Measurements from ENCODE around the gene CCDC136. TPM values are rescaled to one million over a fixed set of nuclear protein-coding genes. Genes with fewer than 3 reads are reported as not detected.

The CCDC136 gene
- total RNA-seq, 2 donors from 2014 or later: 46.0 to 51.2 TPM

DNA sequence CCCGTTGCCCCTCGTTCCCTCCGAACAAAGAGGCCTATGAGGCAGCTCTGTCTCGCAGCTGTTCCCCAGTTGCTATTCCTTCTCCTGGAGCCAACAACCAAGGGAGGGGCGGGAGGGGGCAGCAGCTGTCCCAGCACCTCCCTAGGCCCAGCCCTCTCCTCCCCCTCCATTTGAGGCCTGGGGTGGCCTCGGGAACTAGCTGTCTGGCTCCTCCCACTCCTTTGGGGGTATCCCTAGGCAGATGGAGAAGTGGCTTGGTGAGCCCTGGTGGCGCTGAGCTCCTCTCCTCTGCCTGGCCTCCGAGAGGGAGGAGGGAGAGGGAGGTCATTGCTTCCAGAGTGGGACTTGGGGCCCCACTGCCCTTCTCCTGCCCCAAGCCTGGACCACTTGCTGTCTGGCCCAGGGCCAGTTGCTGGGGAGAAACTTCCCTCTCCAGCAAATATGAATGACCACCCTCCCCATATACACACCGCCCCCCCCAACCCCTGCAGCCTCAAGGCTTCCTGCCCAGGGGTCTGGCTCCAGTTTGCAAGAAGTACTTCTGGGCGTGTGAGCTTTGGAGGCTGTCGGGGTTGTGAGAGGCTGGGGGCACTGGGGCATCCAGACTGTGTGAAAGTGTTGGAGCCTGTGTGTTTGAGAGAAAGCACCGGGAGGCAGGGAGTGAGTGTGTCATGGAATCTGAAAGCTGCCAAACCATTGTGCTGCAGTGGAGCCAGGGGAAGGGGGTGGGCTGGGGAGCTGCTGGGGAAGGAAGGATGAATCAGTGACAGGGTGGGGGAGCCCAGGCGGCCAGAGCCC, 41.6 kb downstream of the CCDC136 start:
- peak; percentile 79 for DNase-seq
- H3K27me3 ChIP-seq (ENCODE audit: control insufficient read depth, insufficient read depth, low read length, poor library complexity, severe bottlenecking): peaks cover 11% of the 10 kb centered on the region
- TF ChIP-seq CTCF (conservative IDR thresholded peaks at IDR 0.05): no peak
- peak overlapping the region; percentile 99 for H3K27ac ChIP-seq (ENCODE audit: low read depth, low read length)
- H3K9me3 ChIP-seq (ENCODE audit: control insufficient read depth, low read length): no peaks in the 10 kb centered on the region
- no peak overlapping the region for H3K9ac ChIP-seq (ENCODE audit: extremely low read depth, low read length, poor library complexity, severe bottlenecking)
- H3K4me3 Mint-ChIP-seq: peak overlapping the region; percentile 63
- H3K9me3 Mint-ChIP-seq: no peaks in the 10 kb centered on the region
- no peak overlapping the region for H3K27ac Mint-ChIP-seq
- H3K4me1 ChIP-seq (ENCODE audit: control insufficient read depth, insufficient read depth, low read length): peaks cover 7% of the 10 kb centered on the region
- H3K4me1 Mint-ChIP-seq: peaks cover 17% of the 10 kb centered on the region
- peaks cover 15% of the 10 kb centered on the region for H3K36me3 ChIP-seq (ENCODE audit: control insufficient read depth, insufficient read depth, low read length)
- peaks cover 34% of the 10 kb centered on the region for H3K27me3 Mint-ChIP-seq (ENCODE audit: insufficient read depth)
- peak overlapping the region; percentile 73 for H3K4me3 ChIP-seq (ENCODE audit: low read length)
- no peaks in the 10 kb centered on the region for H3K36me3 Mint-ChIP-seq (ENCODE audit: low read depth)
- 26 to 28% methylated on average over 5 to 13 of the region's 13 CpGs for WGBS, 2 experiments (ENCODE audit: insufficient coverage in 1 of 2, insufficient read length in 1 of 2)

- Histone ChIP-seq H3K27me3 (ENCODE audit: control insufficient read depth, insufficient read depth, low read length, poor library complexity, severe bottlenecking) (peaks cover 11% of the 10 kb centered on the region), H3K9me3 (ENCODE audit: control insufficient read depth, low read length) (no peaks in the 10 kb centered on the region), H3K4me1 (ENCODE audit: control insufficient read depth, insufficient read depth, low read length) (peaks cover 7% of the 10 kb centered on the region), H3K9ac (ENCODE audit: extremely low read depth, low read length, poor library complexity, severe bottlenecking) (no peak overlapping the region), H3K27ac (ENCODE audit: low read depth, low read length) (peak overlapping the region; percentile 99), H3K36me3 (ENCODE audit: control insufficient read depth, insufficient read depth, low read length) (peaks cover 15% of the 10 kb centered on the region), H3K4me3 (ENCODE audit: low read length) (no peak overlapping the region)
- H3K4me3 Mint-ChIP-seq: no peak overlapping the region
- peaks cover 16% of the 10 kb centered on the region for H3K4me1 Mint-ChIP-seq
- no peaks in the 10 kb centered on the region for H3K36me3 Mint-ChIP-seq (ENCODE audit: low read depth)
- no peak for TF ChIP-seq CTCF (conservative IDR thresholded peaks at IDR 0.05)
- no peak overlapping the region for H3K27ac Mint-ChIP-seq
- peaks cover 29% of the 10 kb centered on the region for H3K27me3 Mint-ChIP-seq (ENCODE audit: insufficient read depth)
- no peak for DNase-seq
- WGBS, 2 experiments (ENCODE audit: insufficient coverage in 1 of 2, insufficient read length in 1 of 2): 36% methylated on average over 2 of the region's 4 CpGs; no CpG with 5 or more reads in 1 of the 2 experiments
- H3K9me3 Mint-ChIP-seq: no peaks in the 10 kb centered on the region
Measured at GRCh38 chr7:128833946-128834325, 42.2 kb downstream of the CCDC136 start.

DNA sequence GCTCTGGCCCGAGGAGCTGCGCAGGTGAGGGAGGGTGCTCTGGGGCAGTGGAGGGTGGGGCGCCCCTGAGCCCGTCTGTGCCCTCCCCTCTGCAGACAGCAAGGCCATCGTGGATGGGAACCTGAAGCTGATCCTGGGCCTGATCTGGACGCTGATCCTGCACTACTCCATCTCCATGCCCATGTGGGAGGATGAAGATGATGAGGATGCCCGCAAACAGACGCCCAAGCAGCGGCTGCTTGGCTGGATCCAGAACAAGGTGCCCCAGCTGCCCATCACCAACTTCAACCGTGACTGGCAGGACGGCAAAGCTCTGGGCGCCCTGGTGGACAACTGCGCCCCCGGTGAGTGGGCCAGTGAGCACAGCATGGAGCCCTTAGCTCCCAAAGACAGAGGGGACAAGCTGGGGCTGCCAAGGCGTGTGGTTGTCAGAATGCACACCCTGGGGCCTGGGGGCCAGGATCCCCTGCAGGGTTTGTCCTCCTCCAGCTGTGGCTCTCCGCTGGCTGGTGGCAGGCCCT, 43.5 kb downstream of the CCDC136 start:
- Mint-ChIP-seq H3K27ac (no peak overlapping the region), H3K4me3 (no peak overlapping the region), H3K4me1 (peaks cover 14% of the 10 kb centered on the region), H3K9me3 (no peaks in the 10 kb centered on the region), H3K27me3 (ENCODE audit: insufficient read depth) (peaks cover 18% of the 10 kb centered on the region), H3K36me3 (ENCODE audit: low read depth) (no peaks in the 10 kb centered on the region)
- Histone ChIP-seq H3K36me3 (ENCODE audit: control insufficient read depth, insufficient read depth, low read length) (peaks cover 15% of the 10 kb centered on the region), H3K4me3 (ENCODE audit: low read length) (no peak overlapping the region), H3K9ac (ENCODE audit: extremely low read depth, low read length, poor library complexity, severe bottlenecking) (no peak overlapping the region), H3K27me3 (ENCODE audit: control insufficient read depth, insufficient read depth, low read length, poor library complexity, severe bottlenecking) (peaks cover 11% of the 10 kb centered on the region), H3K9me3 (ENCODE audit: control insufficient read depth, low read length) (no peaks in the 10 kb centered on the region), H3K27ac (ENCODE audit: low read depth, low read length) (no peak overlapping the region), H3K4me1 (ENCODE audit: control insufficient read depth, insufficient read depth, low read length) (peaks cover 7% of the 10 kb centered on the region)
- TF ChIP-seq CTCF (conservative IDR thresholded peaks at IDR 0.05): no peak
- DNase-seq: no peak
- WGBS, 2 experiments (ENCODE audit: insufficient coverage in 1 of 2, insufficient read length in 1 of 2): 88 to 91% methylated on average over 9 to 16 of the region's 16 CpGs

Measured in endodermal cell (in vitro differentiated cells).